Hematopoietic multipotent progenitor cell treated with erythropoietin and hydrocortisone succinate and interleukin-3 and kit ligand, for 4 days (in vitro differentiated cells): ENCODE data around the gene TTL.
"Not testable (repeated sequence)": the region's sequence is repeated elsewhere in the genome, so short reads cannot be mapped to it uniquely, and the experiment has no call there.

Source experiments
- DNase-seq: peaks from one replicate; pipeline ENCODE4 v3.0.0-alpha.2; 2015

TTL gene

GRCh38 chr2:112524276-112524675 is 42.3 kb downstream of the TTL start:
- not testable (repeated sequence) for DNase-seq

DNA sequence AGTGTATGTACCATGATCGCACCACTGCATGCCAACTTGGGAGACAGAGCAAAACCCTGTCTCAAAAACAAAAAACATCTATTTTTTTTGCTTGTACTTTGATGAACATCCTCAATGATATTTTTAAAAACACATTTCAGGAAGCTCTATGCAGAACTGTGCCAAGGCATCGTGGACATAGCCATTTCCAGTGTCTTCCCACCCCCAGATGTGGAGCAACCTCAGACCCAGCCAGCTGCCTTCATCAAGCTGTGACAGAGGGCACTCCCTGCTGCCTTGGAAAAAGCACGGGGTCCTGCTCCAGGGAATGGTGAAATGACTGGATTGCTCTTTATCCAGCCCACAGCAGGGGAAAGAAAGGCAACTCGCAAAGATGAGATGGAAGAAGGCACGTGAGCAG is 46.6 kb downstream of the TTL start:
- no peak for DNase-seq

- no peak for DNase-seq
Observed at GRCh38 chr2:112529757-112530156, 47.8 kb downstream of the TTL start.

- DNase-seq = no peak
Observed at GRCh38 chr2:112530728-112531127, 48.8 kb downstream of the TTL start.

GRCh38 chr2:112534826-112535225 is 52.9 kb downstream of the TTL start:
- DNase-seq = no peak

DNA sequence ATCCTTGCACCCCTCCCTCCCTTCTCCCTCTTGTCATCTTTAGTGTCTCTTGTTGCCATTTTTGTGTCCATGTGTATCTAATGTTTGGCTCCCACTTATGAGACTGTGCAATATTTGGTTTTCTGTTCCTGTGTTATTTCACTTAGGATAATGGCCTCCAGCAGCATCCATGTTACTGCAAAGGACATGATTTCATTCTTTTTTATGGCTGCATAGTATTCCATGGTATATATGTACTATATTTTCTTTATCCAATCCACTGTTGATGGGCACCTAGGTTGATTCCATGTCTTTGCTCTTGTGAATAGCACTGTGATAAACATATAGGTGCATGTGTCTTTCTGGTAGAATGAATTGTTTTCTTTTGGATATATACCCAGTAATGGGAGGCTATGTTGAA is 54.7 kb downstream of the TTL start:
- not testable (repeated sequence) for DNase-seq

DNA sequence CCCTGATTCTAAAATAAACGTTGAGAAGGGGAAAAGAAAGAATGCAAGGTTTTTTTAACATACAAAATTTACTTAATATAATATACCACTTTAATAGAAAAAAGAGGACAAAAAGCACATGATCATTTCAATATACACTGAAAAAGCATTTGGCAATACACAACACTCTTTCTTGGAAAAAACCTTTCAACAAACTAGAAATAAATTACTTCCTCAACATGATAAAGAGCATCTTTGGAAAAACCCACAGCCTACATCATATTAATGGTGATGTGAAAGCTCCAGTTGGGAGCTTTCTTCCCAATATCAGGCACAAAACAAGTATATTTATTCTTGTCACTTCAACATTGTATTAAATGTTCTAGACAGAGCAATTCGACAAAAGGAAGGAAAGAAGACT is 57.4 kb downstream of the TTL start:
- no peak for DNase-seq

GRCh38 chr2:112540906-112541305 is 59.0 kb downstream of the TTL start:
- peak; percentile 11 for DNase-seq

GRCh38 chr2:112541315-112542122 is 59.6 kb downstream of the TTL start:
- peak; percentile 92 for DNase-seq

- peak; percentile 94 for DNase-seq
Observed at GRCh38 chr2:112542123-112542983, 60.4 kb downstream of the TTL start, which contains the start of gene POLR1B. TSS of gene POLR1B (plus strand) at chr2:112542465. CDS start at chr2:112542495, 30 bp downstream.

- peak; percentile 55 for DNase-seq
Observed at GRCh38 chr2:112542984-112543661, 61.2 kb downstream of the TTL start.

- peak; percentile 42 for DNase-seq
Observed at GRCh38 chr2:112547333-112547732, 65.4 kb downstream of the TTL start.

- no peak for DNase-seq
Observed at GRCh38 chr2:112548980-112549379, 67.0 kb downstream of the TTL start.

- DNase-seq = no peak
Observed at GRCh38 chr2:112566104-112566503, 84.1 kb downstream of the TTL start.

- DNase-seq = not testable (repeated sequence)
Observed at GRCh38 chr2:112566508-112566907, 84.6 kb downstream of the TTL start.

GRCh38 chr2:112572005-112572404 is 90.0 kb downstream of the TTL start:
- no peak for DNase-seq

GRCh38 chr2:112577756-112578155 is 95.8 kb downstream of the TTL start:
- no peak for DNase-seq

- peak; percentile 35 for DNase-seq
Observed at GRCh38 chr2:112579241-112579640, 97.3 kb downstream of the TTL start.

GRCh38 chr2:112580084-112580483 is 98.1 kb downstream of the TTL start:
- DNase-seq = no peak

DNA sequence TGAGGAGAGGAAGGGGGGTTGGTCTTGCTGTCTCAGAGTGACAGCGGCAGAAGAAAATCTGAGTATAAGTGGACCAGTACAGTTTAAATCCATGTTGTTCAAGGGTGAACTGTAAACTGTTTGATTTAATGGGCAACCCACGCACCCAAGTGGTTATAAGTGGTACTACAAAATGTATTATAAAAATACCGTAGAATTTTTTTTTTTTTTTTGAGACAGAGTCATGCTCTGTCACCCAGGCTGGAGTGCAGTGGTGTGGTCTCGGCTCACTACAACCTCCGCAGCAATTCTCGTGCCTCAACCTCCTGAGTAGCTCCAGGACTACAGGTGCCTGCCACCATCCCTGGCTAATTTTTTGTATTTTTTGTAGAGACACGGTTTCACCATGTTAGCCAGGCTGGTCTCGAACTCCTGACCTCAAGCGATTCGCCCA is 100.4 kb downstream of the TTL start:
- peak; percentile 88 for DNase-seq

GRCh38 chr2:112583497-112584133 is 101.7 kb downstream of the TTL start:
- peak; percentile 53 for DNase-seq

GRCh38 chr2:112584134-112584890 is 102.4 kb downstream of the TTL start, which contains the start of gene CHCHD5:
TSS of gene CHCHD5 (plus strand) at chr2:112584609. CDS start at chr2:112584648, 39 bp downstream.
- peak; percentile 99 for DNase-seq
